A549 (cell line): ENCODE measurements around the gene HMG20B. TPM values are rescaled to one million over a fixed set of nuclear protein-coding genes. Genes with fewer than 3 reads are reported as not detected.

ENCODE experiments used
- ATAC-seq, 2 experiments: fragments of 200-7000 bp in 1 of 2; fragments of >200 bp in 1 of 2; cut with Nextera tagmentation in 1 of 2; cut with Tn5 transposase in 1 of 2; 3 replicates each; pipeline versions ENCODE4 v1.8.0 to v1.9.1; 2018 to 2020; ENCODE audit warnings: mild to moderate bottlenecking in 1 of 2, moderate library complexity in 1 of 2
- CTCF ChIA-PET: fragments of 300-600 bp; sonication (Branson Sonifier 250); formaldehyde crosslinking; extraction: SDS; loops from one replicate; lab custom pipeline; 2021; ENCODE audit warnings: antibody characterized with exemption, inconsistent platforms; lab: Yijun Ruan, JAX
- POLR2A ChIA-PET: fragments of 350-600 bp; formaldehyde crosslinking; extraction: SDS; loops from one replicate; lab custom pipeline; 2021; ENCODE audit warnings: antibody characterized with exemption, inconsistent platforms; lab: Yijun Ruan, JAX
- DNase-seq, 2 experiments: peaks; one replicate each; pipeline versions ENCODE4 v3.0.0 to v3.0.0-alpha.2; 2011 to 2016; ENCODE audit warnings: low read depth in 1 of 2, low spot score in 1 of 2
- FAIRE-seq: peaks from 2 replicates; lab custom pipeline; 2011; peaks lifted over from hg19 to GRCh38; lab: Jason Lieb, UNC
- H3K27ac ChIP-seq, 2 experiments: fragments of >200 bp; sonication (Bioruptor Twin); formaldehyde crosslinking; 3 replicates each; pipeline ENCODE4 v1.5.1; 2016 to 2017
- H3K4me1 ChIP-seq: fragments of >200 bp; sonication (Bioruptor Twin); formaldehyde crosslinking; 3 replicates; pipeline ENCODE4 v1.6.1; 2016
- H3K4me2 ChIP-seq: fragments of >200 bp; sonication (Bioruptor Twin); formaldehyde crosslinking; 3 replicates; pipeline ENCODE4 v1.6.1; 2016
- H3K4me3 ChIP-seq: fragments of >200 bp; sonication (Bioruptor Twin); formaldehyde crosslinking; 3 replicates; pipeline ENCODE4 v1.5.1; 2016
- H3K9me3 ChIP-seq: fragments of >200 bp; sonication (Bioruptor Twin); formaldehyde crosslinking; 3 replicates; pipeline ENCODE4 v1.6.1; 2016
- ATOH8 ChIP-seq: fragments of 250-450 bp; sonication (Bioruptor Pico); IDR thresholded peaks from 2 replicates; pipeline ENCODE4 v1.5.0; 2020; ENCODE audit warnings: low read depth, mild to moderate bottlenecking, moderate library complexity
- BCL3 ChIP-seq: fragments of >200 bp; sonication (Bioruptor Twin); formaldehyde crosslinking; IDR thresholded peaks from 3 replicates; pipeline ENCODE4 v1.6.1; 2016
- BHLHE40 ChIP-seq: IDR thresholded peaks from 2 replicates; pipeline ENCODE4 v1.6.1; 2012; ENCODE audit warnings: low read depth, low read length, inconsistent platforms
- CBX8 ChIP-seq: fragments of 200-600 bp; sonication (generic); IDR thresholded peaks from 2 replicates; pipeline ENCODE4 v1.6.1; 2016
- FOSL2 ChIP-seq, 2 experiments: fragments of 450-650 bp in 1 of 2; fragments of >200 bp in 1 of 2; sonication (Bioruptor Twin) in 1 of 2; formaldehyde crosslinking; IDR thresholded peaks; 2 replicates each; pipeline versions ENCODE4 v1.5.0 to v1.6.1; 2016 to 2020; ENCODE audit warnings: mild to moderate bottlenecking in 1 of 2, moderate library complexity in 1 of 2
- HOXB13 ChIP-seq: fragments of 250-450 bp; sonication (Bioruptor Pico); IDR thresholded peaks from 2 replicates; pipeline ENCODE4 v1.5.0; 2020; ENCODE audit warnings: low read depth, mild to moderate bottlenecking, moderate library complexity
- KDM1A ChIP-seq: fragments of 200-600 bp; sonication (generic); IDR thresholded peaks from 2 replicates; pipeline ENCODE4 v1.6.1; 2016; ENCODE audit warnings: low read depth, mild to moderate bottlenecking
- KDM5A ChIP-seq: fragments of 200-600 bp; sonication (generic); IDR thresholded peaks from 2 replicates; pipeline ENCODE4 v1.6.1; 2016; ENCODE audit warnings: antibody characterized with exemption, mild to moderate bottlenecking
- MAZ ChIP-seq: fragments of 150-350 bp; IDR thresholded peaks from 2 replicates; pipeline ENCODE4 v1.6.1; 2014; ENCODE audit warnings: antibody characterized with exemption, low read depth, low read length, borderline replicate concordance
- NPAS2 ChIP-seq: fragments of 250-450 bp; sonication (Bioruptor Pico); IDR thresholded peaks from 2 replicates; pipeline ENCODE4 v1.8.0; 2022; ENCODE audit warnings: mild to moderate bottlenecking, moderate library complexity, borderline replicate concordance
- NR3C1 ChIP-seq: fragments of >200 bp; sonication (Bioruptor Twin); formaldehyde crosslinking; IDR thresholded peaks from 3 replicates; pipeline ENCODE4 v1.6.1; 2017
- PBX3 ChIP-seq: IDR thresholded peaks from 2 replicates; pipeline ENCODE4 v1.6.1; 2012
- POLR2A ChIP-seq: IDR thresholded peaks from 2 replicates; pipeline ENCODE4 v1.6.1; 2012; ENCODE audit warnings: mild to moderate bottlenecking, low read length
- RCOR1 ChIP-seq: fragments of 150-350 bp; IDR thresholded peaks from 2 replicates; pipeline ENCODE4 v1.6.1; 2014; ENCODE audit warnings: antibody characterized with exemption, low read length, low read depth
- RNF2 ChIP-seq: fragments of 200-600 bp; sonication (generic); IDR thresholded peaks from 2 replicates; pipeline ENCODE4 v1.6.1; 2016; ENCODE audit warnings: low read depth, mild to moderate bottlenecking, antibody characterized with exemption, moderate library complexity, borderline replicate concordance
- TFCP2L1 ChIP-seq: fragments of 250-450 bp; sonication (Bioruptor Pico); IDR thresholded peaks from 2 replicates; pipeline ENCODE4 v1.5.0; 2021; ENCODE audit warnings: mild to moderate bottlenecking
- ZSCAN20 ChIP-seq: fragments of 250-450 bp; sonication (Bioruptor Pico); IDR thresholded peaks from 2 replicates; pipeline ENCODE4 v1.8.0; 2022; ENCODE audit warnings: mild to moderate bottlenecking, moderate library complexity
- WGBS: methylation state at CpG from one replicate; pipeline ENCODE4 v1.1.6; 2017; ENCODE audit errors: missing lambda C conversion rate; 5-methylcytosine and 5-hydroxymethylcytosine counted together
- polyA plus RNA-seq, 4 experiments: library from polyadenylated mRNA; depleted of rRNA in 3 of 4; stranded (reverse); fragments of >200 nt; fragmentation: RNase III in 1 of 4; extraction: RNeasy Plus Mini Kit Qiagen cat#74134 plus additional on column Dnase treatment in 1 of 4; gene quantifications; 2 replicates in 3 of 4; 3 replicates in 1 of 4; pipeline ENCODE4 v1.2.3, GENCODE V29; 2011 to 2017
- TF ChIP-seq, protein P1 (sequence below): fragments of 200-600 bp; sonication (generic); IDR thresholded peaks from 2 replicates; pipeline ENCODE4 v1.6.1; 2016; ENCODE audit warnings: antibody characterized with exemption, mild to moderate bottlenecking, moderate library complexity
- TF ChIP-seq, protein P2 (sequence below): fragments of 450-650 bp; IDR thresholded peaks from 2 replicates; pipeline ENCODE4 v1.6.1; 2014; ENCODE audit warnings: antibody characterized with exemption
- TF ChIP-seq, protein P3 (sequence below): fragments of >200 bp; sonication (Bioruptor Twin); formaldehyde crosslinking; IDR thresholded peaks from 3 replicates; pipeline ENCODE4 v1.5.1; 2016

Gene HMG20B
- polyA plus RNA-seq, 2 of the 4 experiments (the other 2 are of a cell fraction): 24.2 to 47.1 TPM

- TF ChIP-seq, protein P1, sequence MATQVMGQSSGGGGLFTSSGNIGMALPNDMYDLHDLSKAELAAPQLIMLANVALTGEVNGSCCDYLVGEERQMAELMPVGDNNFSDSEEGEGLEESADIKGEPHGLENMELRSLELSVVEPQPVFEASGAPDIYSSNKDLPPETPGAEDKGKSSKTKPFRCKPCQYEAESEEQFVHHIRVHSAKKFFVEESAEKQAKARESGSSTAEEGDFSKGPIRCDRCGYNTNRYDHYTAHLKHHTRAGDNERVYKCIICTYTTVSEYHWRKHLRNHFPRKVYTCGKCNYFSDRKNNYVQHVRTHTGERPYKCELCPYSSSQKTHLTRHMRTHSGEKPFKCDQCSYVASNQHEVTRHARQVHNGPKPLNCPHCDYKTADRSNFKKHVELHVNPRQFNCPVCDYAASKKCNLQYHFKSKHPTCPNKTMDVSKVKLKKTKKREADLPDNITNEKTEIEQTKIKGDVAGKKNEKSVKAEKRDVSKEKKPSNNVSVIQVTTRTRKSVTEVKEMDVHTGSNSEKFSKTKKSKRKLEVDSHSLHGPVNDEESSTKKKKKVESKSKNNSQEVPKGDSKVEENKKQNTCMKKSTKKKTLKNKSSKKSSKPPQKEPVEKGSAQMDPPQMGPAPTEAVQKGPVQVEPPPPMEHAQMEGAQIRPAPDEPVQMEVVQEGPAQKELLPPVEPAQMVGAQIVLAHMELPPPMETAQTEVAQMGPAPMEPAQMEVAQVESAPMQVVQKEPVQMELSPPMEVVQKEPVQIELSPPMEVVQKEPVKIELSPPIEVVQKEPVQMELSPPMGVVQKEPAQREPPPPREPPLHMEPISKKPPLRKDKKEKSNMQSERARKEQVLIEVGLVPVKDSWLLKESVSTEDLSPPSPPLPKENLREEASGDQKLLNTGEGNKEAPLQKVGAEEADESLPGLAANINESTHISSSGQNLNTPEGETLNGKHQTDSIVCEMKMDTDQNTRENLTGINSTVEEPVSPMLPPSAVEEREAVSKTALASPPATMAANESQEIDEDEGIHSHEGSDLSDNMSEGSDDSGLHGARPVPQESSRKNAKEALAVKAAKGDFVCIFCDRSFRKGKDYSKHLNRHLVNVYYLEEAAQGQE: no peak
- TF ChIP-seq HOXB13: no peak
- TF ChIP-seq FOSL2 (IDR thresholded peaks at IDR 0.05): no peak
- no peak for TF ChIP-seq FOSL2 (CRISPR knock-in tag; IDR thresholded peaks at IDR 0.05)
- TF ChIP-seq ATOH8: no peak
- TF ChIP-seq KDM1A: no peak
- TF ChIP-seq, all 56 proteins: peak for 0
These were observed 5.1 kb downstream of the HMG20B start (continued) for GRCh38 chr19:3577723-3578344.

DNA sequence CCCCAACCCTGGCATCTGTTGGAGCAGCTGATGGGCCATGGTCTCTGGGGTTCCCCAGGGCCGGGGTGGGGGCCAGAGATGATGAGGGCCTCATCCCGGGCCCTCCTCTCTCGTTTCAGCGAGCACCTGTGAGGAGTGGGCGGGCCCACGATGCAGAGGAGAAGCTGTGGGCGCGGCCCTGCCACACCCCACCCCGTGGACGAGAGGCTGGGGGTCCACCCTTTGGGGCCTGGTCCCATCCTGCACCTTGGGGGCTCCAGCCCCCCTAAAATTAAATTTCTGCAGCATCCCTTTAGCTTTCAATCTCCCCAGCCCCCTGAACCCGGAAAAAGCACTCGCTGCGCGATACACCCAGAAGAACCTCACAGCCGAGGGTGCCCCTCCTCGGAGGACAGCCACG, 5.6 kb downstream of the HMG20B start:
- ChIA-PET POLR2A (no interaction called here), CTCF (interaction anchor here (0.5 to 9.7 kb wide), 4 partner anchors 12 to 41 kb away, joined by 4 to 100 read pairs (median 4); no protein-coding TSS in a partner anchor)
- no peaks in the 10 kb centered on the region for H3K4me1 ChIP-seq
- no peak overlapping the region for H3K27ac ChIP-seq
- DNase-seq: no peak
- no peak for TF ChIP-seq BCL3
- TF ChIP-seq BHLHE40: no peak
- no peak for TF ChIP-seq NR3C1
- TF ChIP-seq FOSL2 (IDR thresholded peaks at IDR 0.05): no peak
- TF ChIP-seq FOSL2 (CRISPR knock-in tag; IDR thresholded peaks at IDR 0.05): no peak
- no peak for TF ChIP-seq POLR2A
- no peak for TF ChIP-seq PBX3
- TF ChIP-seq NPAS2 (CRISPR knock-in tag): no peak
- TF ChIP-seq RNF2: no peak
- TF ChIP-seq, protein P2, sequence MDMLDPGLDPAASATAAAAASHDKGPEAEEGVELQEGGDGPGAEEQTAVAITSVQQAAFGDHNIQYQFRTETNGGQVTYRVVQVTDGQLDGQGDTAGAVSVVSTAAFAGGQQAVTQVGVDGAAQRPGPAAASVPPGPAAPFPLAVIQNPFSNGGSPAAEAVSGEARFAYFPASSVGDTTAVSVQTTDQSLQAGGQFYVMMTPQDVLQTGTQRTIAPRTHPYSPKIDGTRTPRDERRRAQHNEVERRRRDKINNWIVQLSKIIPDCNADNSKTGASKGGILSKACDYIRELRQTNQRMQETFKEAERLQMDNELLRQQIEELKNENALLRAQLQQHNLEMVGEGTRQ: no peak
- no peak for TF ChIP-seq KDM5A
- TF ChIP-seq, protein P3, sequence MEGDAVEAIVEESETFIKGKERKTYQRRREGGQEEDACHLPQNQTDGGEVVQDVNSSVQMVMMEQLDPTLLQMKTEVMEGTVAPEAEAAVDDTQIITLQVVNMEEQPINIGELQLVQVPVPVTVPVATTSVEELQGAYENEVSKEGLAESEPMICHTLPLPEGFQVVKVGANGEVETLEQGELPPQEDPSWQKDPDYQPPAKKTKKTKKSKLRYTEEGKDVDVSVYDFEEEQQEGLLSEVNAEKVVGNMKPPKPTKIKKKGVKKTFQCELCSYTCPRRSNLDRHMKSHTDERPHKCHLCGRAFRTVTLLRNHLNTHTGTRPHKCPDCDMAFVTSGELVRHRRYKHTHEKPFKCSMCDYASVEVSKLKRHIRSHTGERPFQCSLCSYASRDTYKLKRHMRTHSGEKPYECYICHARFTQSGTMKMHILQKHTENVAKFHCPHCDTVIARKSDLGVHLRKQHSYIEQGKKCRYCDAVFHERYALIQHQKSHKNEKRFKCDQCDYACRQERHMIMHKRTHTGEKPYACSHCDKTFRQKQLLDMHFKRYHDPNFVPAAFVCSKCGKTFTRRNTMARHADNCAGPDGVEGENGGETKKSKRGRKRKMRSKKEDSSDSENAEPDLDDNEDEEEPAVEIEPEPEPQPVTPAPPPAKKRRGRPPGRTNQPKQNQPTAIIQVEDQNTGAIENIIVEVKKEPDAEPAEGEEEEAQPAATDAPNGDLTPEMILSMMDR: no peak
- no peak for TF ChIP-seq CBX8
- no peak for TF ChIP-seq TFCP2L1
- TF ChIP-seq RCOR1: no peak
- TF ChIP-seq MAZ: no peak
- TF ChIP-seq ZSCAN20 (CRISPR knock-in tag): no peak
- WGBS: 93% methylated on average over 12 of the region's 17 CpGs
- H3K9me3 ChIP-seq: no peaks in the 10 kb centered on the region
- no peak overlapping the region for H3K4me2 ChIP-seq
- no peak overlapping the region for H3K4me3 ChIP-seq
- FAIRE-seq: no peak
- ATAC-seq: no peak
